Measurements from ENCODE around the gene COL5A3. TPM values are rescaled to one million over a fixed set of nuclear protein-coding genes. Genes with fewer than 3 reads are reported as not detected.

Gene COL5A3
- total RNA-seq (ENCODE audit: unreplicated experiment): 0.05 TPM
- long read RNA-seq: 0 reads

DNA sequence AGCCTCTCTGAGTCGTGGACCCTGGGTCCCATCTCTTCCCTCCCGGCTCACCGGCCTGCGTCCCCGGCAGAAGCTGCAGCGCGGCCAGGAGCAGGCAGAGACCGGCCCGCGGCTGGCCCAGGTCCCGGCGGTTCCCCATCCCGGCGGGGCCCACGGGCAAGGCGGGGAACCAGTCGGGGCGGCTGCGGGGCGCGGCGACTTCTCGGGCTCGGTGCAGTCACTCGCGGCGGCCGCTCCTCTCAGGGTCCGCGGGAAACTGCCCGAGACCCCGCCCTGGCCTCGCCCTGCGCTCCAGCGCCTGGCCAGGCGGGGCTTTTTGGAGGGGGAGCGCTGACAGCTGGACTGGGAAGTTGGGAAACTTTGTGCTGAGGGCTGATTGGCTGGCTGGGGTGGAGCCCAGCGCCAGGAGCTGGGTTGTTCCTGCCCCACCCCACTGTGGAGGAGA, at the start of gene COL5A3:
COL5A3 (minus strand) TSS at position 258 of the 445 bp plus-strand sequence; CDS start at position 139, 119 bp downstream.
- peaks cover 30% of the 10 kb centered on the region for H3K27me3 Mint-ChIP-seq (ENCODE audit: unreplicated experiment)
- peaks cover 7% of the 10 kb centered on the region for H3K4me1 Mint-ChIP-seq (ENCODE audit: unreplicated experiment)

DNA sequence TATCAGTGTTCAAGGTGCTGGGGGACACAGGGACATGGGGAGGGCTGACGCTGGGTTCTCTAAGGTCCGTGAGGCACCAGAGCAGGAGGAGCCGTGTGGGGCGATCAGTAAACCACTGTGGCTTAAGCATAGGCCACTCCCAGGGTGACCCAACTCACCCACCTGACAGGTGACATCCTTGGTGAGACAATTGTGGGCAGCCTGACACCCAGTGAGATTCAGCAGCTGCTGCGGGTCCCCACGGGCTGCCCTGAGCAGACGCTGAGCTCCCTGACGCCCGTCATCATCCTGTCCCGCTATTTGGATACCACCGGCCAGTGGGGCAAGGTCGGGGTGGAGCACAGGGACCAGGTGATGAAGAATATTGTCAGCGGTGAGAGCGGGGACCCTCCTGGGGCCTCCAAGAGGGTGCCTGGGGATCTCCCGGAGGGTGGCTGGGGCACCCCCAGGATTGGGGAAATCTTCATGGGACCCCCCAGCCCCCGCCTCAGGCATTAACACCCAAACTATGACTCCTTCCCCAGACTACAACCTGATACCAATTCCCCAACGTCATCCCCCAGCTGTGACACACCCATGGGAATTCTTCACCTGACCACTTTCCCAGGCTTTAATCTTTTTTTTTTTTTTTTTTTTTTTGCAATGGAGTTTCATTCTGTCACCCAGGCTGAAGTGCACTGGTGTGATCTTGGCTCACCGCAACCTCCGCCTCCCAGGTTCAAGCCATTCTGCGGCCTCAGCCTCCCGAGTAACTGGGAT, 42.5 kb upstream of the COL5A3 start:
- H3K9me3 Mint-ChIP-seq (ENCODE audit: unreplicated experiment): no peaks in the 10 kb centered on the region
- H3K4me1 Mint-ChIP-seq (ENCODE audit: unreplicated experiment): no peaks in the 10 kb centered on the region
- DNase-seq (ENCODE audit: low spot score): no peak
- no peak overlapping the region for H3K4me3 Mint-ChIP-seq (ENCODE audit: unreplicated experiment)
- no peaks in the 10 kb centered on the region for H3K36me3 Mint-ChIP-seq (ENCODE audit: low read depth, unreplicated experiment)
- no peak overlapping the region for H3K27ac Mint-ChIP-seq (ENCODE audit: unreplicated experiment)
- TF ChIP-seq, protein P1, sequence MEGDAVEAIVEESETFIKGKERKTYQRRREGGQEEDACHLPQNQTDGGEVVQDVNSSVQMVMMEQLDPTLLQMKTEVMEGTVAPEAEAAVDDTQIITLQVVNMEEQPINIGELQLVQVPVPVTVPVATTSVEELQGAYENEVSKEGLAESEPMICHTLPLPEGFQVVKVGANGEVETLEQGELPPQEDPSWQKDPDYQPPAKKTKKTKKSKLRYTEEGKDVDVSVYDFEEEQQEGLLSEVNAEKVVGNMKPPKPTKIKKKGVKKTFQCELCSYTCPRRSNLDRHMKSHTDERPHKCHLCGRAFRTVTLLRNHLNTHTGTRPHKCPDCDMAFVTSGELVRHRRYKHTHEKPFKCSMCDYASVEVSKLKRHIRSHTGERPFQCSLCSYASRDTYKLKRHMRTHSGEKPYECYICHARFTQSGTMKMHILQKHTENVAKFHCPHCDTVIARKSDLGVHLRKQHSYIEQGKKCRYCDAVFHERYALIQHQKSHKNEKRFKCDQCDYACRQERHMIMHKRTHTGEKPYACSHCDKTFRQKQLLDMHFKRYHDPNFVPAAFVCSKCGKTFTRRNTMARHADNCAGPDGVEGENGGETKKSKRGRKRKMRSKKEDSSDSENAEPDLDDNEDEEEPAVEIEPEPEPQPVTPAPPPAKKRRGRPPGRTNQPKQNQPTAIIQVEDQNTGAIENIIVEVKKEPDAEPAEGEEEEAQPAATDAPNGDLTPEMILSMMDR (IDR thresholded peaks at IDR 0.05; ENCODE audit: unreplicated experiment): no peak
- peaks cover 9% of the 10 kb centered on the region for H3K27me3 Mint-ChIP-seq (ENCODE audit: unreplicated experiment)

More for the DNA sequence above, at the start of gene COL5A3:
- Mint-ChIP-seq H3K36me3 (ENCODE audit: low read depth, unreplicated experiment) (peaks cover 9% of the 10 kb centered on the region), H3K27ac (ENCODE audit: unreplicated experiment) (peak within 1 kb of the TSS; percentile 48), H3K4me3 (ENCODE audit: unreplicated experiment) (peak within 1 kb of the TSS; percentile 66), H3K9me3 (ENCODE audit: unreplicated experiment) (no peaks in the 10 kb centered on the region)
- TF ChIP-seq, protein P1 (IDR thresholded peaks at IDR 0.05; ENCODE audit: unreplicated experiment): no peak
- DNase-seq (ENCODE audit: low spot score): no peak

DNA sequence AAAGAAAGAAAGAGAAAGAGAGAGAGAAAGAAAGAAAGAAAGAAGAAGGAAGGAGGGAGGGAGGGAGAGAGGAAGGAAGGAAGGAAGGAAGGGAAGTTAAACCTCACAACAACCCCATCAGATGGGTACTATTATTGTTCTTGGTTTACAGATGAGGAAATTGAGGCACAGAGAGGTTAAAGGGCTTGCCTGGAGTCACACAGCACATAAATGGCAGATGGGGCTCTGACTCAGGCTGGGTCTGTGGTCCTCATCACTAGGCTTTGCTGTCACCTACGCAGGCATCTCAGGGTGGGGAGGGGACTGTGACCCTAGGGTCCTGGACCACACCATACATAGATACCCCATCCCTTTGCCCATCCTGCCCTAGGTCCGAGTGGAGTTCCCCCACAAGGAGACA, 39.3 kb upstream of the COL5A3 start:
- TF ChIP-seq, protein P1 (IDR thresholded peaks at IDR 0.05; ENCODE audit: unreplicated experiment): no peak
- Mint-ChIP-seq H3K27me3 (ENCODE audit: unreplicated experiment) (peaks cover 7% of the 10 kb centered on the region), H3K9me3 (ENCODE audit: unreplicated experiment) (peaks cover 9% of the 10 kb centered on the region), H3K36me3 (ENCODE audit: low read depth, unreplicated experiment) (no peaks in the 10 kb centered on the region), H3K4me1 (ENCODE audit: unreplicated experiment) (no peaks in the 10 kb centered on the region), H3K27ac (ENCODE audit: unreplicated experiment) (no peak overlapping the region), H3K4me3 (ENCODE audit: unreplicated experiment) (no peak overlapping the region)
- DNase-seq (ENCODE audit: low spot score): no peak

DNA sequence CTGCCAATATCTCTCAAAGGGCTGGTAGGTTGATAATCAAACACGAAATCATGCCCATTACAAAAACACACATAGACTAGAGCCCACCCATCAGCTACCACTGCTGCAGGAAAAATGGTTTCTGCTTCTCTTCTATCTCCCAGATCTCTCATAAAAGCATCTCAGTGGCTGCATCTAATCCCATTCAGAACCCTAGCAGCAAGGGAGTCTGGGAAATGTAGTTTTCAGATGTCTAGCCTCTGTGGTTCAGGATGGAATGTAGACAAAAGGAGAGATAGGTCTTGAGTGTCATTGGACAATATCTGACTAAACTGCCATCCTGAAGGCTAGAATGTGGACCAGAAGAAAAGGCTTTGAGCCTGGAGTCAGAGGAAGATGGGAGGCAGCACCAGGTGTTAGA, 35.1 kb upstream of the COL5A3 start:
- DNase-seq (ENCODE audit: low spot score): no peak
- H3K4me3 Mint-ChIP-seq (ENCODE audit: unreplicated experiment): no peak overlapping the region
- H3K27me3 Mint-ChIP-seq (ENCODE audit: unreplicated experiment): peaks cover 15% of the 10 kb centered on the region
- peaks cover 20% of the 10 kb centered on the region for H3K36me3 Mint-ChIP-seq (ENCODE audit: low read depth, unreplicated experiment)
- H3K9me3 Mint-ChIP-seq (ENCODE audit: unreplicated experiment): peaks cover 36% of the 10 kb centered on the region
- TF ChIP-seq, protein P1 (IDR thresholded peaks at IDR 0.05; ENCODE audit: unreplicated experiment): no peak
- no peak overlapping the region for H3K27ac Mint-ChIP-seq (ENCODE audit: unreplicated experiment)
- no peaks in the 10 kb centered on the region for H3K4me1 Mint-ChIP-seq (ENCODE audit: unreplicated experiment)

DNA sequence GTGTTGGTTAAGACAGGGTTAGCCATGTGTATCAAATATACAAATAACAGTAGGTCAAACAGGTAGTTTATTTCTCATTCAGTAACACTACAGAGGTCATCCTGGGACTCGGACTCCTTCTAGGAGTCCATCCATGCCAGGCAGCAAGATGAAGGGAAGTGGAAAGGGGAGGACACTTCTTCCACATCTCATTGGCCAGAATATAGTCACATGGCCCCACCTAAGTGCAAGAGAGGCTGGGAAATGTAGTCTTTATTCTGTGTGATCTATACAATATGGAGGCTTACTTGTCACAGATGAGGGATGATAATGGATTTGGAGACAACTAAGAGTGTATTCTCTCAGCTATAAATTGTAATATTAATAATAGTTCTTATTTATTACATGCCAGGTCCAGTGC, 34.1 kb upstream of the COL5A3 start:
- no peak for DNase-seq (ENCODE audit: low spot score)
- no peak overlapping the region for H3K4me3 Mint-ChIP-seq (ENCODE audit: unreplicated experiment)
- H3K9me3 Mint-ChIP-seq (ENCODE audit: unreplicated experiment): peaks cover 36% of the 10 kb centered on the region
- no peaks in the 10 kb centered on the region for H3K4me1 Mint-ChIP-seq (ENCODE audit: unreplicated experiment)
- H3K36me3 Mint-ChIP-seq (ENCODE audit: low read depth, unreplicated experiment): peaks cover 20% of the 10 kb centered on the region
- H3K27ac Mint-ChIP-seq (ENCODE audit: unreplicated experiment): no peak overlapping the region
- H3K27me3 Mint-ChIP-seq (ENCODE audit: unreplicated experiment): peaks cover 15% of the 10 kb centered on the region
- TF ChIP-seq, protein P1 (IDR thresholded peaks at IDR 0.05; ENCODE audit: unreplicated experiment): no peak

Measured in endothelial cell (in vitro differentiated cells).